HepG2 (cell line): ENCODE data around the gene PPP1R7. TPM values are rescaled to one million over a fixed set of nuclear protein-coding genes. Genes with fewer than 3 reads are reported as not detected.

ENCODE experiments used
- ATAC-seq: fragments of 200-7000 bp; cut with Tn5 transposase; 3 replicates; pipeline ENCODE4 v1.9.1; 2020; ENCODE audit warnings: mild to moderate bottlenecking, moderate library complexity
- BruUV-seq: library from RNA; stranded (reverse); fragments of 400-500 nt; replicated peaks from 2 replicates; lab custom pipeline; 2021; lab: Mats Ljungman, UMichigan
- CTCF ChIA-PET: fragments of 300-600 bp; formaldehyde crosslinking; extraction: SDS; loops from one replicate; lab custom pipeline; 2021; ENCODE audit warnings: low total read pairs, inconsistent platforms, low intra/inter-chr PET ratio; lab: Yijun Ruan, JAX
- POLR2A ChIA-PET: fragments of 350-600 bp; sonication (Branson Sonifier 250); formaldehyde crosslinking; loops from one replicate; lab custom pipeline; 2020; ENCODE audit warnings: antibody characterized with exemption, inconsistent platforms; lab: Yijun Ruan, JAX
- DNase-seq: peaks from one replicate; pipeline ENCODE4 v3.0.0-alpha.2; 2015; ENCODE audit warnings: low spot score
- FAIRE-seq: peaks from 3 replicates; lab custom pipeline; 2011; peaks lifted over from hg19 to GRCh38; lab: Jason Lieb, UNC
- H2AFZ ChIP-seq: one replicate; pipeline ENCODE4 v1.6.1; 2011; ENCODE audit warnings: low read length, inconsistent platforms
- H3K27ac ChIP-seq: fragments of 300-600 bp; 3 replicates; pipeline ENCODE4 v1.8.0; 2011; ENCODE audit warnings: mixed run types, mild to moderate bottlenecking, mixed read lengths, low read length, inconsistent platforms; ENCODE audit not compliant: insufficient read depth; ENCODE audit errors: extremely low read length
- H3K27me3 ChIP-seq, 2 experiments: fragments of 200-600 bp in 1 of 2; 2 replicates in 1 of 2; 3 replicates in 1 of 2; pipeline versions ENCODE4 v1.6.0 to v1.8.0; 2011; ENCODE audit warnings: low read length in 2 of 2, mild to moderate bottlenecking in 2 of 2, moderate library complexity in 2 of 2, inconsistent platforms in 1 of 2; ENCODE audit not compliant: insufficient read depth in 2 of 2, control insufficient read depth in 1 of 2
- H3K36me3 ChIP-seq, 2 experiments: fragments of 200-600 bp in 1 of 2; replicated peaks in 1 of 2; 2 replicates in 1 of 2; 3 replicates in 1 of 2; pipeline versions ENCODE4 v1.5.1 to v1.8.0; 2011; ENCODE audit warnings: low read length in 2 of 2, inconsistent platforms in 1 of 2; ENCODE audit not compliant: insufficient read depth in 2 of 2, control insufficient read depth in 1 of 2
- H3K4me1 ChIP-seq: 2 replicates; pipeline ENCODE4 v1.5.1; 2012; ENCODE audit warnings: low read length, inconsistent platforms; ENCODE audit not compliant: insufficient read depth
- H3K4me2 ChIP-seq: 2 replicates; pipeline ENCODE4 v1.6.0; 2011; ENCODE audit warnings: low read depth, low read length, inconsistent platforms
- H3K4me3 ChIP-seq, 3 experiments: fragments of 200-600 bp in 1 of 3; sonication (generic), shearing (Covaris generic) in 1 of 3; replicated peaks in 1 of 3; 2 replicates each; pipeline ENCODE4 v1.5.1; 2011 to 2016; ENCODE audit warnings: low read length in 3 of 3, inconsistent platforms in 2 of 3, low read depth in 2 of 3, mild to moderate bottlenecking in 2 of 3, control low read depth in 1 of 3, mixed read lengths in 1 of 3; ENCODE audit not compliant: insufficient read depth in 1 of 3
- H3K79me2 ChIP-seq: one replicate; pipeline ENCODE4 v1.6.1; 2011; ENCODE audit warnings: low read length, inconsistent platforms; ENCODE audit not compliant: insufficient read depth
- H3K9ac ChIP-seq: 2 replicates; pipeline ENCODE4 v1.6.0; 2011; ENCODE audit warnings: mild to moderate bottlenecking, low read depth, low read length, inconsistent platforms; ENCODE audit not compliant: insufficient read depth
- H3K9me3 ChIP-seq: 2 replicates; pipeline ENCODE4 v1.5.1; 2012; ENCODE audit warnings: mild to moderate bottlenecking, low read length
- H4K20me1 ChIP-seq: 2 replicates; pipeline ENCODE4 v1.6.0; 2011; ENCODE audit warnings: inconsistent platforms, mild to moderate bottlenecking, low read length, moderate library complexity; ENCODE audit not compliant: insufficient read depth
- ARNT2 ChIP-seq: sonication (generic); formaldehyde crosslinking; IDR thresholded peaks from 2 replicates; pipeline ENCODE4 v1.8.0; 2022; ENCODE audit warnings: mild to moderate bottlenecking, low read depth, missing genetic modification reagents, moderate library complexity
- ZNF337 ChIP-seq: sonication (generic); formaldehyde crosslinking; IDR thresholded peaks from 2 replicates; pipeline ENCODE4 v1.5.1; 2020; ENCODE audit warnings: missing genetic modification reagents, low read depth, mild to moderate bottlenecking, borderline replicate concordance
- ZNF619 ChIP-seq: sonication (generic); formaldehyde crosslinking; IDR thresholded peaks from 2 replicates; pipeline ENCODE4 v1.4.0; 2020; ENCODE audit warnings: mild to moderate bottlenecking, missing genetic modification reagents
- ZXDC ChIP-seq: sonication (generic); formaldehyde crosslinking; IDR thresholded peaks from 2 replicates; pipeline ENCODE4 v1.5.0; 2020; ENCODE audit warnings: mild to moderate bottlenecking, missing genetic modification reagents
- WGBS: methylation state at CpG from one replicate; pipeline ENCODE4 v1.1.6; 2017; ENCODE audit warnings: low lambda C conversion rate; 5-methylcytosine and 5-hydroxymethylcytosine counted together
- in situ Hi-C: cut with HindIII; loops from 2 replicates; pipeline ENCODE4 v1.10.0; 2017; ENCODE audit warnings: low pct_unique_long_range_greater_than_20kb; ENCODE audit not compliant: extremely low pct_ligation_motif_present
- intact Hi-C: fragments of 100-400 bp; cut with micrococcal nuclease; formaldehyde crosslinking; loops from one replicate; pipeline ENCODE4 v1.10.0; 2022; ENCODE audit not compliant: unreplicated experiment
- polyA plus RNA-seq, 8 experiments: library from polyadenylated mRNA; depleted of rRNA in 3 of 8; stranded (reverse) in 7 of 8; unstranded in 1 of 8; fragments of >200 nt; fragmentation: Illumina TruSeq in 4 of 8; extraction: Trizol in 4 of 8; gene quantifications; 2 replicates each; pipeline versions ENCODE4 v1.2.1 to v1.2.3, GENCODE V29; 2011 to 2016; ENCODE audit warnings: low read depth in 4 of 8, missing spikeins in 1 of 8, mixed read lengths in 1 of 8; ENCODE audit not compliant: insufficient read depth in 1 of 8
- total RNA-seq, 5 experiments: library from RNA; depleted of rRNA; stranded (reverse); fragments of >200 nt; fragmentation: Illumina TruSeq; extraction: Trizol; gene quantifications; 2 replicates each; pipeline ENCODE4 v1.2.3, GENCODE V29; 2016; ENCODE audit warnings: low read depth in 1 of 5
- TF ChIP-seq, protein P1 (sequence below): sonication (generic); formaldehyde crosslinking; IDR thresholded peaks from 2 replicates; pipeline ENCODE4 v1.4.0; 2020; ENCODE audit warnings: mild to moderate bottlenecking, missing genetic modification reagents

The PPP1R7 gene
- total and polyA plus RNA-seq, 2 of the 13 experiments (the other 11 are each of a cell fraction or from before 2014, with no cell fraction given), result 33.3 to 67.9 TPM

- TF ChIP-seq, protein P1, sequence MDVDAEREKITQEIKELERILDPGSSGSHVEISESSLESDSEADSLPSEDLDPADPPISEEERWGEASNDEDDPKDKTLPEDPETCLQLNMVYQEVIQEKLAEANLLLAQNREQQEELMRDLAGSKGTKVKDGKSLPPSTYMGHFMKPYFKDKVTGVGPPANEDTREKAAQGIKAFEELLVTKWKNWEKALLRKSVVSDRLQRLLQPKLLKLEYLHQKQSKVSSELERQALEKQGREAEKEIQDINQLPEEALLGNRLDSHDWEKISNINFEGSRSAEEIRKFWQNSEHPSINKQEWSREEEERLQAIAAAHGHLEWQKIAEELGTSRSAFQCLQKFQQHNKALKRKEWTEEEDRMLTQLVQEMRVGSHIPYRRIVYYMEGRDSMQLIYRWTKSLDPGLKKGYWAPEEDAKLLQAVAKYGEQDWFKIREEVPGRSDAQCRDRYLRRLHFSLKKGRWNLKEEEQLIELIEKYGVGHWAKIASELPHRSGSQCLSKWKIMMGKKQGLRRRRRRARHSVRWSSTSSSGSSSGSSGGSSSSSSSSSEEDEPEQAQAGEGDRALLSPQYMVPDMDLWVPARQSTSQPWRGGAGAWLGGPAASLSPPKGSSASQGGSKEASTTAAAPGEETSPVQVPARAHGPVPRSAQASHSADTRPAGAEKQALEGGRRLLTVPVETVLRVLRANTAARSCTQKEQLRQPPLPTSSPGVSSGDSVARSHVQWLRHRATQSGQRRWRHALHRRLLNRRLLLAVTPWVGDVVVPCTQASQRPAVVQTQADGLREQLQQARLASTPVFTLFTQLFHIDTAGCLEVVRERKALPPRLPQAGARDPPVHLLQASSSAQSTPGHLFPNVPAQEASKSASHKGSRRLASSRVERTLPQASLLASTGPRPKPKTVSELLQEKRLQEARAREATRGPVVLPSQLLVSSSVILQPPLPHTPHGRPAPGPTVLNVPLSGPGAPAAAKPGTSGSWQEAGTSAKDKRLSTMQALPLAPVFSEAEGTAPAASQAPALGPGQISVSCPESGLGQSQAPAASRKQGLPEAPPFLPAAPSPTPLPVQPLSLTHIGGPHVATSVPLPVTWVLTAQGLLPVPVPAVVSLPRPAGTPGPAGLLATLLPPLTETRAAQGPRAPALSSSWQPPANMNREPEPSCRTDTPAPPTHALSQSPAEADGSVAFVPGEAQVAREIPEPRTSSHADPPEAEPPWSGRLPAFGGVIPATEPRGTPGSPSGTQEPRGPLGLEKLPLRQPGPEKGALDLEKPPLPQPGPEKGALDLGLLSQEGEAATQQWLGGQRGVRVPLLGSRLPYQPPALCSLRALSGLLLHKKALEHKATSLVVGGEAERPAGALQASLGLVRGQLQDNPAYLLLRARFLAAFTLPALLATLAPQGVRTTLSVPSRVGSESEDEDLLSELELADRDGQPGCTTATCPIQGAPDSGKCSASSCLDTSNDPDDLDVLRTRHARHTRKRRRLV (CRISPR knock-in tag), result no peak
Observed at GRCh38 chr2:241180495-241180894, 30.2 kb downstream of the PPP1R7 start (continued).

DNA sequence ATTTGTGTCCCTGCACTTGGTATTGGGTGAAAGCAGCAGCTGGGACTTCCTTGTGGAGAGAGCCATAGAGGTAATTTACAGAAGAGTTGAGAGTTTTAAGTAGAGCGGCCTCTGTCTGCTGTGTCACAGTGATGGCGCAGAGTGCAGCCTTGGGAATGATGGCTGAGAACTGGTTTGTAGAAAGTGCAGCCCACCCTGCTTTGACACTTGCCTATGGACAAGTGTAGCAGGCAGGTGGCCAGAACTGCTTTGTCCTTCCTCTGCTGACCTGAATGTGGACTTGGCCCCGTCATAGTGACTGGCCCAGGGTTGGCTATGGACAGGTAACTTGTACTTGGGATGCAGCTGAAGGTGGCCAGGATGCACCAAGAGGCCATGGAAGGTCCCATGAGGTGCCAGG is 31.9 kb downstream of the PPP1R7 start:
- DNase-seq (no peak), FAIRE-seq (no peak), ATAC-seq (no peak)
- Histone ChIP-seq H3K27me3 (no peaks in the 10 kb centered on the region; a peak in 1 of 5 replicates), H3K4me3 (no peak overlapping the region), H3K79me2 (no peaks in the 10 kb centered on the region), H4K20me1 (no peaks in the 10 kb centered on the region), H2AFZ (no peak overlapping the region), H3K4me1 (no peaks in the 10 kb centered on the region), H3K9me3 (no peaks in the 10 kb centered on the region), H3K27ac (no peak overlapping the region), H3K36me3 (peaks cover 4 to 26% of the 10 kb centered on the region in 2 experiments; a peak in 4 of 5 replicates), H3K4me2 (no peak overlapping the region), H3K9ac (no peak overlapping the region)
- ChIA-PET CTCF (no interaction called here), POLR2A (no interaction called here)
- TF ChIP-seq ZXDC (CRISPR knock-in tag) (no peak), ZNF337 (CRISPR knock-in tag) (no peak), ZNF619 (CRISPR knock-in tag) (no peak), ARNT2 (CRISPR knock-in tag) (no peak)
- intact Hi-C loops, result no loop called here
- 98% methylated on average over 3 of the region's 3 CpGs for WGBS
- in situ Hi-C loops, result no loop called here
- BruUV-seq, result no TSS peak
